Fibroblast of lung (primary cell): ENCODE measurements around the gene MAPK8. TPM values are rescaled to one million over a fixed set of nuclear protein-coding genes. Genes with fewer than 3 reads are reported as not detected.

Source experiments
- DNase-seq, 2 donors: peaks; one replicate each; pipeline versions ENCODE4 v3.0.0 to v3.0.0-alpha.2; 2010; ENCODE audit warnings: low read depth in 2 of 2
- H2AFZ ChIP-seq: 2 replicates; pipeline ENCODE4 v1.5.1; 2012; ENCODE audit warnings: low read length, control low read depth, inconsistent platforms
- H3K27ac ChIP-seq: 2 replicates; pipeline ENCODE4 v1.5.1; 2011; ENCODE audit warnings: low read length, control low read depth; ENCODE audit not compliant: insufficient read depth
- H3K27me3 ChIP-seq: 2 replicates; pipeline ENCODE4 v1.5.1; 2011; ENCODE audit warnings: mild to moderate bottlenecking, low read length; ENCODE audit not compliant: control insufficient read depth, insufficient read depth
- H3K36me3 ChIP-seq: 2 replicates; pipeline ENCODE4 v1.5.1; 2011; ENCODE audit warnings: low read length; ENCODE audit not compliant: control insufficient read depth, insufficient read depth
- H3K4me1 ChIP-seq: 2 replicates; pipeline ENCODE4 v1.5.1; 2011; ENCODE audit warnings: low read length; ENCODE audit not compliant: control insufficient read depth, insufficient read depth; ENCODE audit errors: extremely low read depth
- H3K4me2 ChIP-seq: 2 replicates; pipeline ENCODE4 v1.5.1; 2011; ENCODE audit warnings: low read length, control low read depth; ENCODE audit not compliant: insufficient read depth; ENCODE audit errors: extremely low read depth
- H3K4me3 ChIP-seq, 4 experiments: fragments of 200-600 bp in 1 of 4; sonication (generic) in 1 of 4; replicated peaks in 1 of 4; 2 replicates each; pipeline ENCODE4 v1.5.1; 2011 to 2016; ENCODE audit warnings: low read length in 4 of 4, low read depth in 3 of 4, mild to moderate bottlenecking in 3 of 4, control low read depth in 2 of 4, inconsistent platforms in 1 of 4, mixed read lengths in 1 of 4; ENCODE audit not compliant: insufficient read depth in 1 of 4; ENCODE audit errors: control extremely low read depth in 1 of 4
- H3K79me2 ChIP-seq: 2 replicates; pipeline ENCODE4 v1.5.1; 2012; ENCODE audit warnings: mild to moderate bottlenecking, low read length, inconsistent platforms; ENCODE audit not compliant: control insufficient read depth, insufficient read depth
- H3K9ac ChIP-seq: 2 replicates; pipeline ENCODE4 v1.5.1; 2011; ENCODE audit warnings: mild to moderate bottlenecking, low read length, control low read depth; ENCODE audit not compliant: insufficient read depth
- H3K9me3 ChIP-seq: 2 replicates; pipeline ENCODE4 v1.5.1; 2012; ENCODE audit warnings: low read depth, low read length; ENCODE audit not compliant: control insufficient read depth, insufficient read depth
- H4K20me1 ChIP-seq: 2 replicates; pipeline ENCODE4 v1.5.1; 2011; ENCODE audit warnings: low read length; ENCODE audit not compliant: control insufficient read depth, insufficient read depth; ENCODE audit errors: extremely low read depth
- EZH2 ChIP-seq: IDR thresholded peaks from 2 replicates; pipeline ENCODE4 v1.5.1; 2012; ENCODE audit warnings: low read length, control low read depth, mild to moderate bottlenecking; ENCODE audit errors: missing control alignments
- polyA plus RNA-seq, 2 donors: library from polyadenylated mRNA; depleted of rRNA in 1 of 2; stranded (reverse) in 1 of 2; unstranded in 1 of 2; fragments of >200 nt; gene quantifications; 2 replicates each; pipeline ENCODE4 v1.2.1, GENCODE V29; 2011 to 2012; ENCODE audit warnings: missing spikeins in 1 of 2
- total RNA-seq: library from RNA; depleted of rRNA; stranded (reverse); fragments of >200 nt; gene quantifications from 2 replicates; pipeline ENCODE4 v1.2.1, GENCODE V29; 2014
- TF ChIP-seq, protein P1 (sequence below), 2 donors: IDR thresholded peaks in 1 of 2; conservative IDR thresholded peaks in 1 of 2; 1 replicate in 1 of 2; 2 replicates in 1 of 2; pipeline ENCODE4 v1.5.1; 2011 to 2012; ENCODE audit warnings: low read length in 2 of 2, control low read depth in 1 of 2, inconsistent platforms in 1 of 2, low read depth in 1 of 2, mild to moderate bottlenecking in 1 of 2

Gene MAPK8
- total and polyA plus RNA-seq, 2 donors (not counting 1 experiment from before 2014, with no cell fraction given), result 29.4 to 53.7 TPM

DNA sequence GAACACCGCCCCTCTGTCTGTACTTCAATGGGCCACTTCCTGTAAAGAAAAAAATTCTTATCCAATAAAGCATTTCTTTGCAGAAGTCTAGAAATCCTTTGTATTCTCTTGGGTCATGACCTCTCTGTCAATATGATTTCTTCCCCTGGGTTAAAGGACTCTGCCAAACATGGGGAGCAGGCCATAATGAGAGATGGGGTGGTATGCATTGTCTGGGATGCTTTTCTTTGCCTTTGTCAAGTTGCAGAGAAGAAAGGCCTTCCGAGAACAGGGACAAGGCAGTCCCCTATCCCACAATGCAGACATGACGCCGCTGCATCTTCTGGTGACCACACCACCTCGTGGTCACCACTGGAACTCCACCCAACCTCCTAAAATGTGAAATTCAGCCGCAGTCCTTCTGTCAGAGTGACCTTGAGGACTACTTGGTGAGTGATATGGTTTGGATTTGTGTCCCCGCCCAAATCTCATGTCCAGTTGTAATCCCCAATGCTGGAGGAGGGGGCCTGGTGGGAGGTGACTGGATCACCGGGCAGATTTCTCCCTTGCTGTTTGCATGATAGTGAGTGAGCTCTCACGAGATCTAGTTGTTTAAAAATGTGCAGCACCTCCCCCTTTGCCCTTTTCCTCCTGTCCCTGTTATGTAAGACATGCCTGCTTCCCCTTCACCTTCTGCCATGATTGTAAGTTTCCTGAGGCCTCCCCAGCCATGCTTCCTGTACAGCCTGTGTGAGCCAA, 16.8 kb upstream of the MAPK8 start:
- Histone ChIP-seq H3K9me3 (no peaks in the 10 kb centered on the region), H3K36me3 (no peaks in the 10 kb centered on the region), H3K9ac (no peak overlapping the region), H3K4me1 (no peaks in the 10 kb centered on the region), H4K20me1 (no peaks in the 10 kb centered on the region), H3K4me2 (no peak overlapping the region), H3K4me3 (no peak overlapping the region), H3K79me2 (no peaks in the 10 kb centered on the region), H3K27me3 (peaks cover 17% of the 10 kb centered on the region), H3K27ac (no peak overlapping the region), H2AFZ (no peak overlapping the region)
- DNase-seq, result peak; percentile 33 to 44
- no peak for TF ChIP-seq EZH2
- TF ChIP-seq, protein P1, sequence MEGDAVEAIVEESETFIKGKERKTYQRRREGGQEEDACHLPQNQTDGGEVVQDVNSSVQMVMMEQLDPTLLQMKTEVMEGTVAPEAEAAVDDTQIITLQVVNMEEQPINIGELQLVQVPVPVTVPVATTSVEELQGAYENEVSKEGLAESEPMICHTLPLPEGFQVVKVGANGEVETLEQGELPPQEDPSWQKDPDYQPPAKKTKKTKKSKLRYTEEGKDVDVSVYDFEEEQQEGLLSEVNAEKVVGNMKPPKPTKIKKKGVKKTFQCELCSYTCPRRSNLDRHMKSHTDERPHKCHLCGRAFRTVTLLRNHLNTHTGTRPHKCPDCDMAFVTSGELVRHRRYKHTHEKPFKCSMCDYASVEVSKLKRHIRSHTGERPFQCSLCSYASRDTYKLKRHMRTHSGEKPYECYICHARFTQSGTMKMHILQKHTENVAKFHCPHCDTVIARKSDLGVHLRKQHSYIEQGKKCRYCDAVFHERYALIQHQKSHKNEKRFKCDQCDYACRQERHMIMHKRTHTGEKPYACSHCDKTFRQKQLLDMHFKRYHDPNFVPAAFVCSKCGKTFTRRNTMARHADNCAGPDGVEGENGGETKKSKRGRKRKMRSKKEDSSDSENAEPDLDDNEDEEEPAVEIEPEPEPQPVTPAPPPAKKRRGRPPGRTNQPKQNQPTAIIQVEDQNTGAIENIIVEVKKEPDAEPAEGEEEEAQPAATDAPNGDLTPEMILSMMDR (conservative IDR thresholded peaks at IDR 0.05 in 1 of 2, IDR thresholded peaks at IDR 0.05 in 1 of 2; ENCODE audit: low read depth in 1 of 2, low read length in 2 of 2), result peak; percentile 72 to 82

DNA sequence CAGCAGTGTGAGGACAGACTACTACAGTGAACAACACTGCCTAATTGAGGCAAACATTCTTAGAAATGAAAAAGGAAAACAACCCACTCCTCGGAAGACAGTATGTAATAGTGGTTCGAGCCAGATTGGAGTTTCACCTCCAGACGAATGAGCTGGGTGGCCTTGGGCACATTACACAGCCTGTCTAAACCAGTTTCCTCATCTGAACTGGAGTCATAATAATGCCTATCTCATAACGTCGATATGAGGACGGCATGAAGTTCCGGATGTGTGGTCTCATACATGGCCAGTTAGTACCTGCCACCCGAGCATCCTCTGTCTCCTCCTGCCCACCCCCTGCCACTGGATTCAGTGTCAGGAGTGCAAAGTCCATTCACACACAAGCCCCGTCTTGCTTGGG, 16.2 kb upstream of the MAPK8 start:
- Histone ChIP-seq H3K4me2 (no peak overlapping the region), H3K36me3 (no peaks in the 10 kb centered on the region), H2AFZ (no peak overlapping the region), H3K79me2 (no peaks in the 10 kb centered on the region), H3K9me3 (no peaks in the 10 kb centered on the region), H3K27me3 (peaks cover 15% of the 10 kb centered on the region), H3K9ac (no peak overlapping the region), H3K4me1 (no peaks in the 10 kb centered on the region), H3K4me3 (no peak overlapping the region), H4K20me1 (no peaks in the 10 kb centered on the region), H3K27ac (no peak overlapping the region)
- TF ChIP-seq EZH2, result no peak
- TF ChIP-seq, protein P1 (conservative IDR thresholded peaks at IDR 0.05 in 1 of 2, IDR thresholded peaks at IDR 0.05 in 1 of 2; ENCODE audit: low read depth in 1 of 2, low read length in 2 of 2), result no peak
- DNase-seq, result no peak

DNA sequence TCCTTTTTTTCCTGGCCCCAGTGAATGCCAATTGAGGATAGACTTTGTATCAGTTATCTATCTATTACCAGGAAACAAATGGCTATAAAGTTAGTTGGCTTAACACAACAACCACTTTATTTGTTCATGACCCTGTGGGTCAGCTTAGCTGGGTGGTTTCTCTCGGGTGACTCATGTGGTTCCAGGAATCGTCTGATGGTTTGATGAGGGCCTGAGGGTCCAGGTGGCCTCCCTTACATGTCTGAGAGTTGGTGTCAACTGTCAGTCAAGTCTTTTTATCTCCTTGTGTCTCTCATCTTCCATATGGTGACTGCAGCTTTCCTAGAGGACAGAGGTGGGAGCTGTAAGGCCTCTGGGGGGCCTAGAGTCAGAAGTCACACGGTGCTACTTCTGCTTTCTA, 15.3 kb upstream of the MAPK8 start:
- Histone ChIP-seq H2AFZ (no peak overlapping the region), H3K4me3 (no peak overlapping the region), H3K79me2 (no peaks in the 10 kb centered on the region), H4K20me1 (no peaks in the 10 kb centered on the region), H3K27me3 (peaks cover 11% of the 10 kb centered on the region), H3K4me2 (no peak overlapping the region), H3K4me1 (no peaks in the 10 kb centered on the region), H3K36me3 (no peaks in the 10 kb centered on the region), H3K27ac (no peak overlapping the region), H3K9me3 (no peaks in the 10 kb centered on the region), H3K9ac (no peak overlapping the region)
- DNase-seq, result no peak
- no peak for TF ChIP-seq EZH2
- TF ChIP-seq, protein P1 (conservative IDR thresholded peaks at IDR 0.05 in 1 of 2, IDR thresholded peaks at IDR 0.05 in 1 of 2; ENCODE audit: low read depth in 1 of 2, low read length in 2 of 2), result no peak
